Peyer's patch (tissue), 4 donors: Measurements from ENCODE around the gene SAYSD1. TPM values are rescaled to one million over a fixed set of nuclear protein-coding genes. Genes with fewer than 3 reads are reported as not detected.

Experiments used
- DNase-seq, 3 donors: peaks; one replicate each; pipeline ENCODE4 v3.0.0-alpha.2; 2017 to 2019
- H3K27ac ChIP-seq, 4 donors: fragments of 200-600 bp; sonication (generic); one replicate each; pipeline ENCODE4 v1.5.1; 2016 to 2019
- H3K27me3 ChIP-seq, 2 donors: fragments of 200-600 bp; sonication (generic); one replicate each; pipeline ENCODE4 v1.5.1; 2019
- H3K36me3 ChIP-seq, 3 donors: fragments of 200-600 bp; sonication (generic); one replicate each; pipeline ENCODE4 v1.5.1; 2016 to 2019
- H3K4me1 ChIP-seq, 4 donors: fragments of 200-600 bp; sonication (generic); one replicate each; pipeline ENCODE4 v1.5.1; 2016 to 2019
- H3K4me3 ChIP-seq, 4 donors: fragments of 200-600 bp; sonication (generic); 1 replicate in 3 of 4; 2 replicates in 1 of 4; pipeline ENCODE4 v1.5.1; 2016 to 2019; ENCODE audit warnings: mild to moderate bottlenecking in 1 of 4
- H3K9me3 ChIP-seq, 4 donors: fragments of 200-600 bp; sonication (generic); one replicate each; pipeline ENCODE4 v1.5.1; 2016 to 2019; ENCODE audit warnings: mild to moderate bottlenecking in 1 of 4
- POLR2A ChIP-seq, 2 donors: fragments of 450-650 bp; IDR thresholded peaks; one replicate each; pipeline ENCODE4 v1.5.1; 2017; ENCODE audit warnings: antibody characterized with exemption in 2 of 2, mild to moderate bottlenecking in 2 of 2, moderate library complexity in 2 of 2
- total RNA-seq, 4 donors: library from RNA; depleted of rRNA; stranded (reverse); fragments of >200 nt; gene quantifications; one replicate each; pipeline ENCODE4 v1.1.0, GENCODE V29; 2016
- TF ChIP-seq, protein P1 (sequence below), 6 experiments: fragments of 450-650 bp in 4 of 6; fragments of 200-600 bp in 2 of 6; sonication (generic) in 1 of 6; IDR thresholded peaks; one replicate each; pipeline ENCODE4 v1.5.1; 2017 to 2019; ENCODE audit warnings: antibody characterized with exemption in 6 of 6, mild to moderate bottlenecking in 3 of 6, moderate library complexity in 1 of 6

The SAYSD1 gene
- total RNA-seq, 4 donors from 2014 or later: 12.4 to 24.7 (median 19.1) TPM

DNA sequence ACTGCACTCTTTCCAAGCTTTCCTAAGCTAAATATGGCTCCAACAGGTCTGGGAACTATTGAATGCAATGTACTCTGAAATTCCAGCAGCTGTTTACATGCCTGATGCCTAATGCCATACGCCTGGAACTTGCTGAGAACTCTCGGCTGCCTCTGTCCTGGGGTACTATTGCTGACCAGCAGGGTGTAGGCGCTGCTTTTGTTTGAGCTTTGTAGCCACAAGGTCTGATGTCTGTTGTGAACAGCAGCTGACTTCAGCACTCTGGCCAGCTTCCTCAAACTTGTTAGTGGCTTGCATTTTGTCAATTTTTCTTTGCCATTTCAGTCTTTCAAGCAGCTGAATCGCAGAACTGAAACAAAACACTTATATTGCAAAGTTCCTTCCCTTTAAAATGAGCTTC is 26.7 kb downstream of the SAYSD1 start:
- H3K4me3 ChIP-seq: no peak overlapping the region
- H3K4me1 ChIP-seq: no peaks in the 10 kb centered on the region
- no peaks in the 10 kb centered on the region for H3K27me3 ChIP-seq
- no peak overlapping the region for H3K27ac ChIP-seq
- TF ChIP-seq, protein P1, sequence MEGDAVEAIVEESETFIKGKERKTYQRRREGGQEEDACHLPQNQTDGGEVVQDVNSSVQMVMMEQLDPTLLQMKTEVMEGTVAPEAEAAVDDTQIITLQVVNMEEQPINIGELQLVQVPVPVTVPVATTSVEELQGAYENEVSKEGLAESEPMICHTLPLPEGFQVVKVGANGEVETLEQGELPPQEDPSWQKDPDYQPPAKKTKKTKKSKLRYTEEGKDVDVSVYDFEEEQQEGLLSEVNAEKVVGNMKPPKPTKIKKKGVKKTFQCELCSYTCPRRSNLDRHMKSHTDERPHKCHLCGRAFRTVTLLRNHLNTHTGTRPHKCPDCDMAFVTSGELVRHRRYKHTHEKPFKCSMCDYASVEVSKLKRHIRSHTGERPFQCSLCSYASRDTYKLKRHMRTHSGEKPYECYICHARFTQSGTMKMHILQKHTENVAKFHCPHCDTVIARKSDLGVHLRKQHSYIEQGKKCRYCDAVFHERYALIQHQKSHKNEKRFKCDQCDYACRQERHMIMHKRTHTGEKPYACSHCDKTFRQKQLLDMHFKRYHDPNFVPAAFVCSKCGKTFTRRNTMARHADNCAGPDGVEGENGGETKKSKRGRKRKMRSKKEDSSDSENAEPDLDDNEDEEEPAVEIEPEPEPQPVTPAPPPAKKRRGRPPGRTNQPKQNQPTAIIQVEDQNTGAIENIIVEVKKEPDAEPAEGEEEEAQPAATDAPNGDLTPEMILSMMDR (IDR thresholded peaks at IDR 0.05): peak in 3 of 6 experiments; percentile 30 to 33 (median 33)
- no peak for TF ChIP-seq POLR2A (IDR thresholded peaks at IDR 0.05)
- no peaks in the 10 kb centered on the region for H3K9me3 ChIP-seq
- no peak for DNase-seq
- no peaks in the 10 kb centered on the region for H3K36me3 ChIP-seq

DNA sequence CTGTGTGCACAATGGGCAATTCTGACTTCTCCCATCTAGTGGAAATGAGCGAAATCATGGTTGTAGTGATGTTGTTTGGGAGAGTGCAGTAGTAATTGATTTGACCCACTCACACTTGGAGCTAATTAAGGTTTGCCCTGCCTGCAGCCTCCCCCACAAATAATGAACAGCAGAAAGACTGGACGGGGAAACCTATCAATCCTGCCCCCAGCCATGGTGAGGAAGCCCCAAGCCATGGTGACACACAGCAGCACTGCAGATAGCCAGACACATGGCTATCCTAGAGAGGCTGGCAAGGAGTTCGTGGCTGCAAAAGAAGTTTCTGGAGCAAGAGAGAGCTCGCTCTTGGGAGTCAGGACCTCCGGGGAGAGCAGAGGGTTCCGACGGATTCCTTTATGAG is 27.8 kb downstream of the SAYSD1 start:
- no peak overlapping the region for H3K27ac ChIP-seq

DNA sequence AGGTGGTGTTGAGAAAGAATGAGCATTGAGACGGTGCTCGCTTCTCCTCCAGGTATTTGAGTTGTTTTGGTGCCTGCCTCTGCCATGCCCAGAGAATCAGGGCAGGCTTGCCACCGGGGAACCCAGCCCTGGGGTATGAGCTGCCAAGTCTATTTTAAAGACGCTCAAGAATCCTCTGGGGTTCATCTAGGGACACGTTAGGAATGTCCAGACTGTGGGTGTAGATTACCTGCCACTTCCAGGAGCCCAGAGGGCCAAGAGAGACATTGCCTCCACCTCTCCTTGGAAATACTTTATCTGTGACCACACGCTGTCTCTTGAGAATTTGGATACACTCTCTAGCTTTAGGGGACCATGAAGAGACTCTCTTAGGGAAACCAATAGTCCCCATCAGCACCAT is 28.3 kb downstream of the SAYSD1 start:
- TF ChIP-seq, protein P1 (IDR thresholded peaks at IDR 0.05): no peak
- TF ChIP-seq POLR2A (IDR thresholded peaks at IDR 0.05): no peak
- no peak for DNase-seq
- H3K27me3 ChIP-seq: no peaks in the 10 kb centered on the region
- no peaks in the 10 kb centered on the region for H3K36me3 ChIP-seq
- no peaks in the 10 kb centered on the region for H3K9me3 ChIP-seq
- no peak overlapping the region for H3K27ac ChIP-seq
- no peaks in the 10 kb centered on the region for H3K4me1 ChIP-seq
- no peak overlapping the region for H3K4me3 ChIP-seq

More for the DNA sequence above, 27.8 kb downstream of the SAYSD1 start:
- TF ChIP-seq POLR2A (IDR thresholded peaks at IDR 0.05): no peak
- TF ChIP-seq, protein P1 (IDR thresholded peaks at IDR 0.05): no peak
- Histone ChIP-seq H3K4me3 (no peak overlapping the region), H3K36me3 (no peaks in the 10 kb centered on the region), H3K4me1 (no peaks in the 10 kb centered on the region), H3K9me3 (no peaks in the 10 kb centered on the region), H3K27me3 (no peaks in the 10 kb centered on the region)
- no peak for DNase-seq

DNA sequence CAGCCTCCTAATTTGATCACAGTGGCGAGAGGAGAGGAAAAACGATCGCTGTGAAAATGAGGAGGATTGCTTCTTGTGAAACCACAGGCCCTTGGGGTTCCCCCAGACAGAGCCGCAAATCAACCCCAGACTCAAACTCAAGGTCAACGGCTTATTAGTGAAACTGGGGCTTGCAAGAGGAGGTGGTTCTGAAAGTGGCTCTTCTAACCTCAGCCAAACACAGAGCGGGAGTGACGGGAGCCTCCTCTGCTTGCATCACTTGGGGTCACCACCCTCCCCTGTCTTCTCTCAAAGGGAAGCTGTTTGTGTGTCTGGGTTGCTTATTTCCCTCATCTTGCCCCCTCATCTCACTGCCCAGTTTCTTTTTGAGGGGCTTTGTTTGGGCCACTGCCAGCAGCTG is 28.7 kb downstream of the SAYSD1 start:
- DNase-seq: no peak
- Histone ChIP-seq H3K9me3 (no peaks in the 10 kb centered on the region), H3K4me1 (no peaks in the 10 kb centered on the region), H3K27ac (no peak overlapping the region), H3K27me3 (no peaks in the 10 kb centered on the region), H3K4me3 (no peak overlapping the region), H3K36me3 (no peaks in the 10 kb centered on the region)
- TF ChIP-seq, protein P1 (IDR thresholded peaks at IDR 0.05): no peak
- no peak for TF ChIP-seq POLR2A (IDR thresholded peaks at IDR 0.05)

DNA sequence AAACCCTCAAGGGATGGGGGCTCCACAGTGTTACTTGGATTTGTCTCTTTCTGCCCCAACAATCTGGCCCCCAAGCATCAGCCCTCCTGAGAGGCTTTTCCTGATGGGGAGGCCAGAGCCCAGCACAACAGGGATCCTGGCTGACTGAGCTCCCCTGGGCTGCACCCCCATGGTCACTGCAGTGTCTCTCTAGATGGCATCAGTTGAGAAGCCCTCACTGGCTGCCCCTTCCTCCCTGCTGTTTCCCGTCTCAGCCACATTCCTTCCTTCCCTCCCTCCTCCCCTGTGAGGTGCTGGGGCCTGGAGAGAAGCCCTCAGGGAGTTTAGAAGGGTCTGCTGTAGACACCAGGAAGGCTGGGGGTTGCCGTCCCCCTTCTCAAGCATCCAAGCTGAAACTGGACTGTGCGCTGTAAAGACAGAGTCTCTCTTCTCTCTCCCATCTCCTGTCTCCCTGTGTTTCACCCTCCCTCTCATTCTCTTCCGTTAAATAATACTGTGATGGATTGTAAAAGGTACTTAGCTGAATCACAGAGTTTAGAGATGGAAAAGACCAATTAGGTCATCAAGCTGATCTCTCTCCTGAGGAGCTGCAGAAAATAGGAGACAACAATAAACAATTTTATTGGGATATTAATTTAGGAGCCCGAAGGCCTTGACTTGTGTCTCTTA is 29.7 kb downstream of the SAYSD1 start:
- no peak overlapping the region for H3K4me3 ChIP-seq
- no peaks in the 10 kb centered on the region for H3K9me3 ChIP-seq
- no peaks in the 10 kb centered on the region for H3K36me3 ChIP-seq
- no peaks in the 10 kb centered on the region for H3K27me3 ChIP-seq
- no peaks in the 10 kb centered on the region for H3K4me1 ChIP-seq
- H3K27ac ChIP-seq: no peak overlapping the region
- DNase-seq: no peak
- no peak for TF ChIP-seq POLR2A (IDR thresholded peaks at IDR 0.05)
- TF ChIP-seq, protein P1 (IDR thresholded peaks at IDR 0.05): no peak
